Measurements from ENCODE around the gene HMCN2. TPM values are rescaled to one million over a fixed set of nuclear protein-coding genes. Genes with fewer than 3 reads are reported as not detected.

HMCN2 gene
- total RNA-seq, 1 experiment from 2014 or later = 1.6 TPM

GRCh38 chr9:130383979-130384676, 118.6 kb downstream of the HMCN2 start:
- Histone ChIP-seq H3K27me3 (ENCODE audit: insufficient read depth, low read depth) (no peaks in the 10 kb centered on the region), H3K9me3 (ENCODE audit: insufficient read depth, low read depth) (no peaks in the 10 kb centered on the region), H3K9me2 (ENCODE audit: insufficient read depth) (no peaks in the 10 kb centered on the region), H2AFZ (no peak overlapping the region), H3K79me2 (ENCODE audit: low read depth) (no peaks in the 10 kb centered on the region), H3K27ac (no peak overlapping the region), H3K36me3 (ENCODE audit: low read depth) (no peaks in the 10 kb centered on the region), H3K4me3 (no peak overlapping the region), H3K4me1 (replicated peaks; ENCODE audit: insufficient read depth) (no peaks in the 10 kb centered on the region), H3F3A (ENCODE audit: insufficient read depth, low read depth) (no peaks in the 10 kb centered on the region), H3K4me2 (no peak overlapping the region), H4K20me1 (ENCODE audit: insufficient read depth) (no peaks in the 10 kb centered on the region)
- intact Hi-C loops (cut with micrococcal nuclease; ENCODE audit: unreplicated experiment) = no loop called here
- TF ChIP-seq EZH2 (IDR thresholded peaks at IDR 0.05; ENCODE audit: low read depth) (no peak), CTCF (conservative IDR thresholded peaks at IDR 0.05) (no peak)
- POLR2A ChIA-PET (ENCODE audit: unreplicated experiment) = no interaction called here
- CTCF ChIA-PET = interaction anchor here (0.6 kb wide), 1 partner anchor 104 kb away, joined by 3 read pairs; no protein-coding TSS in a partner anchor
- no peak for DNase-seq
- no TSS peak for BruUV-seq (replicated peaks)

GRCh38 chr9:130385257-130385656, 119.7 kb downstream of the HMCN2 start:
- no peak overlapping the region for H2AFZ ChIP-seq
- H3F3A ChIP-seq (ENCODE audit: insufficient read depth, low read depth) = no peaks in the 10 kb centered on the region
- no peak overlapping the region for H3K4me3 ChIP-seq
- BruUV-seq (replicated peaks) = no TSS peak
- no peaks in the 10 kb centered on the region for H3K9me3 ChIP-seq (ENCODE audit: insufficient read depth, low read depth)
- ChIA-PET POLR2A (ENCODE audit: unreplicated experiment) (no interaction called here), CTCF (no interaction called here)
- no peaks in the 10 kb centered on the region for H3K79me2 ChIP-seq (ENCODE audit: low read depth)
- no peaks in the 10 kb centered on the region for H3K9me2 ChIP-seq (ENCODE audit: insufficient read depth)
- no peak overlapping the region for H3K27ac ChIP-seq
- H3K27me3 ChIP-seq (ENCODE audit: insufficient read depth, low read depth) = no peaks in the 10 kb centered on the region
- TF ChIP-seq EZH2 (IDR thresholded peaks at IDR 0.05; ENCODE audit: low read depth) = no peak
- no peak for TF ChIP-seq CTCF (conservative IDR thresholded peaks at IDR 0.05)
- no peaks in the 10 kb centered on the region for H4K20me1 ChIP-seq (ENCODE audit: insufficient read depth)
- no peaks in the 10 kb centered on the region for H3K36me3 ChIP-seq (ENCODE audit: low read depth)
- no peaks in the 10 kb centered on the region for H3K4me1 ChIP-seq (replicated peaks; ENCODE audit: insufficient read depth)
- H3K4me2 ChIP-seq = no peak overlapping the region
- intact Hi-C loops (cut with micrococcal nuclease; ENCODE audit: unreplicated experiment) = no loop called here
- DNase-seq = no peak

GRCh38 chr9:130387398-130387797, 121.8 kb downstream of the HMCN2 start:
- Histone ChIP-seq H3K4me1 (replicated peaks; ENCODE audit: insufficient read depth) (no peaks in the 10 kb centered on the region), H4K20me1 (ENCODE audit: insufficient read depth) (no peaks in the 10 kb centered on the region), H3K4me2 (no peak overlapping the region), H3K4me3 (no peak overlapping the region), H3K36me3 (ENCODE audit: low read depth) (no peaks in the 10 kb centered on the region), H3K27ac (no peak overlapping the region), H3K27me3 (ENCODE audit: insufficient read depth, low read depth) (no peaks in the 10 kb centered on the region), H3K9me3 (ENCODE audit: insufficient read depth, low read depth) (no peaks in the 10 kb centered on the region), H2AFZ (no peak overlapping the region), H3K9me2 (ENCODE audit: insufficient read depth) (no peaks in the 10 kb centered on the region), H3K79me2 (ENCODE audit: low read depth) (no peaks in the 10 kb centered on the region), H3F3A (ENCODE audit: insufficient read depth, low read depth) (no peaks in the 10 kb centered on the region)
- no peak for TF ChIP-seq CTCF (conservative IDR thresholded peaks at IDR 0.05)
- TF ChIP-seq EZH2 (IDR thresholded peaks at IDR 0.05; ENCODE audit: low read depth) = no peak
- ChIA-PET POLR2A (ENCODE audit: unreplicated experiment) (no interaction called here), CTCF (no interaction called here)
- DNase-seq = no peak
- intact Hi-C loops (cut with micrococcal nuclease; ENCODE audit: unreplicated experiment) = no loop called here
- BruUV-seq (replicated peaks) = no TSS peak
